GM10266 (cell line): ENCODE measurements around the gene YRDC.

Experiments
- DNase-seq: peaks from one replicate; pipeline ENCODE4 v3.0.0; 2012; ENCODE audit errors: extremely low spot score
- CTCF ChIP-seq: IDR thresholded peaks from 2 replicates; pipeline ENCODE4 v1.5.1; 2012; ENCODE audit warnings: mild to moderate bottlenecking, low read depth; ENCODE audit not compliant: control insufficient read depth, insufficient read depth; ENCODE audit errors: missing control alignments

Gene YRDC

GRCh38 chr1:37822906-37823815 lies 15.2 kb upstream of the YRDC start:
- no peak for DNase-seq
- no peak for TF ChIP-seq CTCF

GRCh38 chr1:37821481-37821880 lies 13.5 kb upstream of the YRDC start:
- TF ChIP-seq CTCF, result no peak
- DNase-seq, result no peak

GRCh38 chr1:37817481-37817880 lies 9.5 kb upstream of the YRDC start:
- no peak for DNase-seq
- no peak for TF ChIP-seq CTCF

- TF ChIP-seq CTCF, result no peak
- no peak for DNase-seq
Measured at GRCh38 chr1:37814252-37814651, 6.2 kb upstream of the YRDC start.

- no peak for DNase-seq
- TF ChIP-seq CTCF, result no peak
Measured at GRCh38 chr1:37813529-37814145, 5.6 kb upstream of the YRDC start.

- peak; percentile 76 for DNase-seq
Measured at GRCh38 chr1:37811027-37811655, 3.1 kb upstream of the YRDC start.

More at GRCh38 chr1:37811027-37811655, 3.1 kb upstream of the YRDC start:
- TF ChIP-seq CTCF, result peak; percentile 78
